Measurements from ENCODE around the gene P2RX4.
"Not testable (repeated sequence)": the region's sequence is repeated elsewhere in the genome, so short reads cannot be mapped to it uniquely, and the experiment has no call there.

The P2RX4 gene

DNA sequence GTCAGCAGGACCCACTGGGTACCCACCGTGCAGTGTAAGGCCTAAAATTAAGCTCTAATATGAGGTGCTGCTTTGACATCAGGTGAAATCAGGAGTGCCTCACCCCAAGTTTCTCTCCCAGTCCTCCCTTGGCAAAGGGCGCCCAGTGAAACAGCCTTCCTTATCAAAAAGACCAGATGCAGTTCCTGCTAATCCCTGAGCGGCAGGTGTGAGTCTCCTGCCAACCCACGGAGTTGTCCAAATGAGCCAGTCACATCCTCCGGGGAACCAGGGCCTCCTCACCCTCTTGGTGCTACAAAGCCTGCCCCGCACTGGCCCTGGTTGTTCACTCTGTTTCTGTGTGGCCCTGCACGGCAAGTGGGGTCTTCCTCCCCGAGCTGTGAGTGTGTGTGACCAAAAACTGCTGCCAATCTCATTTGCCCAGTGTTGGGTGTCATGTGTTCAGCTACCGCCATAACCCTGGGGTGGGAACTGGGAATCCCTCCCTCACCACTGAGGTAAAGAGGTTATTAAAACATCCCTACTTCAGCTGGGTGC, 20.2 kb upstream of the P2RX4 start:
- DNase-seq, result no peak

DNA sequence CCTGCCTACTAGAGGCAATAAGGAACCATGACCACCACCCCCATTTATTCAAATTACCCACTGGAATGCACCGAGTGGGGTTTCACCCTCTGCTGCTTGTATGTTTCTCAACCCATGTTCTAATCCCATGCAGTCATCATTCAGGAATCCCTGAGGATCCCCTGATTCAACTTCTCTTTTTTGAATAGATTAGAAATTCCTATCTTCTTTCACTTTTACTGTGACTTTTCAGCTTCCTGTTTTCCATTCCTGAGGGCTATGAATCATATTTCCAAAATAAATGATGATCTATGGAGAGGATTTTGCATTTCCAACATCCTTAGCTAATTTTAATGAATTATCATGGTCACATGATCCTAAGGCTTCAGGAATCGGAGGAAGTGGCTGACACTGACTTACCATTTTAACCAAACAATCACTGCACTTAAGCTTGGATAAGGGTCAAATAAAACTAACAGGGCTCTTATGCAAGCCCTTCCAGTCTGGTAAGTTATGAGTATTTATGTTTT, 19.4 kb upstream of the P2RX4 start:
- DNase-seq, result no peak

DNA sequence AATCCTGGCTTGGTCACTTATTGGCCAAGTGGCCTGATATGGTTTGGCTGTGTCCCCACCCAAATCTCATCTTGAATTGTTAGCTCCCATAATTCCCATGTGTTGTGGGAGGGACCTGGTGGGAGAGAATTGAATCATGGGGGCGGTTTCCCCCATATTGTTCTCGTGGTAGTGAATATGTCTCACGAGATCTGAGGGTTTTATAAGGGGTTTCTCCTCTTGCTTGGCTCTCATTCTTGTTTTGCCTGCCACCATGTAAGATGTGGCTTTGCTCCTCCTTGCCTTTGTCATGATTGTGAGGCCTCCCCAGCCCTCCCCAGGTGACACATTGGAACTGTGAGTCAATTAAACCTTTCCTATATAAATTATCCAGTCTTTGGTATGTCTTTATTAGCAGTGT, 18.8 kb upstream of the P2RX4 start:
- DNase-seq, result no peak

DNA sequence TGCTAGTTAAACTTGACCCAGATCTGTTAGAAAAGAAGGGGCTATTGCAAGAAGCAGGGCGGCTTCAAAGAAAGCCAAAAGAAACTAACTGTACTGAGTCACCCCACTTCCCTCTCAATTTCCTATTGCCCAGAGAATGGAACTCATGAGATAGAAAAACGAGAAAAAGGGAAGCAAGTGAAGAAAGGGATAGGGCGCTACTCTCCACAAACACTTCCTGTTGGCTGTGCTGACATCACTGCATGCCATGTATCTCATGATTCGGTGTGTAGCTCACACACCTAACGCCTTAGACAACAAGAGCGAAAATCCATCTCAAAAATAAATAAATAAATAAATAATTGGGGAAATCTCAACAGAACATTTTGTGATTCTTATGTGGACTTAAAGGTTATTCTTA, 13.0 kb upstream of the P2RX4 start:
- no peak for DNase-seq

DNA sequence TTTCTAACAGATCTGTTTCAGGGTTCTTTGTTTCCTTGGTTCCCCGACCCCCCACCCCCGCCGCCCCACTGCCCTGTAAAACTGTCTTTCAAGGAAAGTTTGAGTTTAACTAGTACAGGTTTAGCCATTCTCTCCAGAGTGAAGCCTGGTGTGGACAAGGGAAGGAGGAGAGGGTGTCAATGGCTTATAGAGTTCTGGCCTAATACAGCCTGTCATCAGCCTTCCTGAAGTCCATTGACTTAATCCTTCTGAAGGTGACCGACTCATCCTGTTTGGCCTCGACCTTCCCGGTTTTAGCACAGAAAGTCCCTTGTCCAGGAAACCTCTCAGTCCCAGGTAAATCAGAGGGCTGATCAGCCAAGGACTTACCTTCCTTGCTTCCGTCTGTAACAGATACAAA, 11.0 kb upstream of the P2RX4 start:
- DNase-seq, result no peak

DNA sequence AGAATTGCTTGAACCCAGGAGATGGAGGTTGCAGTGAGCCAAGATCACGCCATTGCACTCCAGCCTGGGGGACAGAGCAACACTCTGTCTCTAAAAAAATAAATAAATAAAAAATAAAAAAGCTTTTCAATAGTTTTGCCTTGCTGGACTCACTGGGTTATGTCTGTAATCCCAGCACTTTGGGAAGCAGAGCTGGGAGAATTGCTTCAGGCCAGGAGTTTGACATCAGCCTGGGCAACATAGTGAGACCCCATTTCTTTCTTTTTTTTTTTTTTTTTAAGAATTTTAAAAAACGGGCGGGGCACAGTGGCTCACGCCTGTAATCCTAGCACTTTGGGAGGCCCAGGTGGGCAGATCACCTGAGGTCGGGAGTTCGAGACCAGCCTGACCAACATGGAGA, 8.8 kb upstream of the P2RX4 start:
- not testable (repeated sequence) for DNase-seq

DNA sequence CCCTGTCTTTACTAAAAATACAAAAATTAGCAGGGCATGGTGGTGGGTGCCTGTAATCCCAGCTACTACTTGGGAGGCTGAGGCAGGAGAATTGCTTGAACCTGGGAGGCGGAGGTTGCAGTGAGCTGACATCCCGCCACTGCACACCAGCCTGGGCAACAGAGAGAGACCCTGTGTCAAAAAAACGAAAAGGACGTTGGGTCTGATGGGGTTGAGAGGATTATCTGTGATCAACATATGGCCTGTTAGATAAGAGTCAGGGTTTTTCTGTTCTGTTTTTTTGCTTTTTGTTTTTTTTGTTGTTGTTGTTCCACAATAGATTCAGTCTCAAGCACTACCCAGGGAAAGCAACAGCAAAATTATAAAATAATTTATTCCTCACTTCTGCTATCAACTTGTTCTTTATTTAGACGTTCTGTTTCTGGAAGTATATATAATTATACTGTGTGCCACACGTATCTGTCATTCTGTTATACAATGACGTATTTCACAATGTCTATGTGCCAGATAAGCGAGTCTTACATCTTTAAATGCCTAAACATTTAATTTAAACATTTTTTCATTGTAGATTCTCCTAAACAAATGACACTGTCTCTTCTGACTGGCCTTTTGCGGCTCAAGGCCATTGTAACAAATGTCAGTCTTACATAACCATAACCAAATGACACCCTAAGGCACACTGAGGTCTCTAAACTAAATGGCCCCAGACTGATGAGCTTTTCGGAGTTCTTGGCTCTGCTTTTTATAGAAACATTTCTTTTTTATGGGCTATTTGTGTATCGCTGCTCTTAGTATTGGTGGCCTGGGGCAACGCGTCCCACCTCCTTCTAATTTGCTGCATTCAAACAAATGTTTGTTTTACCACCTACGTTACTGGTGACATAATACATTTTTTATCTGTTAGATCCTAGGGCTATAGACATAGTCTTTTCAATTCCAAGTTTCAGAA, 7.2 kb upstream of the P2RX4 start:
- no peak for DNase-seq

DNA sequence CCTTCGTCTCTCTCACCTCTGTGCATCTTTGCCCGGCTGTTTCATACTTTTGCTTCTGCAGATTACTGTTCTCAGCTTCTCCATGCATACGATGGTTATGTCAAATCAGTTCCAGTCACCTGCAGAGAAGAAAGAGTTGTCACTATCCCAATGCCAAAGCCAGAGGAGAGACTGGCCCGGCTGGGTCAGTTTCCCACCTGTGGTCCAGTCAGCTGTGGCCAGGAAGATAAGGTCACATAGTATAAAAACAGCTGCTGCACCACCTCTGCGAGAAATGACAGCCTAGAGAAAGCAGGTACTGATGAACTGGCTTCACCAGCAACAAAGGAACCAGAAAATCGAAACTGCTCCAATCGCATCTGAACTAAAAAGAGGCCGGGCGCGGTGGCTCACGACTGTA, 6.4 kb upstream of the P2RX4 start:
- DNase-seq, result no peak

DNA sequence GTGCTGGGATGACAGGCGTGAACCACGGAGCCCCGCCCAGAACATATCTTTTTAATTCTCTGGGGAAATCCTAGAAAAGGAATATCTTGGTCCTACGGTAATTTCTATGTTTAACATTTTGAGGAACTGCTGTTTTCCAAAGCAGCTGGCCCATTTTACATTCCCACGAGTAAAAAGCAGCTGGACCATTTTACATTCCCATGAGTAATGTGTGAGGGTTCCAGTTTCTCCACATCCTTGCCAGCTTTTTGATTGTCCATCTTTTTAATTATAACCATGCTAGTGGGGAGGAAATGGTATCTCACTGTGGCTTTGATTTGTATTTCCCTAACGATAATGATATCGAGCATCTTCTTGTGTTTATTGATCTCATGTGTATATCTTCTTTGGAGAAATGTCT, 4.4 kb upstream of the P2RX4 start:
- DNase-seq, result no peak

DNA sequence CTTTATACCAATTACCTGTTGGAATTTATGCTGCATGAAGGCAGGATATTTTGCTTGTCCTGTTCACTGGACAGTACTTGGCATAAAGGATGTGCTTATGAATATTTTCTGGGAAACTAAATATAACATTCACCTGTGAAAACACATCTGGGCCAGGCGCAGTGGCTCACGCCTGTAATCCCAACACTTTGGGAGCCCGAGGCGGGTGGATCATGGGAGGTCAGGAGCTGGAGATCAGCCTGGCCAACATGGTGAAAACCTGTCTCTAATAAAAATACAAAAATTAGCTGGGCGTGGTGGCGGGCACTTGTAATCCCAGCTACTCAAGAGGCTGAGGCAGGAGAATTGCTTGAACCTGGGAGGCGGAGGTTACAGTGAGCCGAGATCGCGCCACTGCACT, 1.4 kb upstream of the P2RX4 start:
- DNase-seq, result not testable (repeated sequence)

DNA sequence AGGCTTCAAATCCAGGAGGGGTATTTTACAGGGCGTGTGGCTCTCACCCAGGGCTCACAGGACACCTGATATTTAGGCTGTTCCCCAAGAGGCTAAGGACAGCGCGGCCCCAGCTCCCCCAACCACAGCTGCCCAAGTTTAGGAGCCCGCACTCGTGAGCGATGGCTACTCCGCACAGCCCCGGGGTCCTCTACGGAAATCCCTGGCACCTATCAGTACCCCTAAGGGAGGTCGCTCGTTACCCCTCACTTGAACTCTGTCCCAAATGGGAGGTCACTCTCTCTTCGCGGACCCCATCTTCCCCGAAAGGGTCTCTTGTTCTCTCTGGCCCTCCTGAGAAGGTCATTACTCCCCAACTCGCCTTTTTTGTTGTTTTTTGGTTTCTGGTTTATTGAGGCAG, 708 bp upstream of the P2RX4 start:
- no peak for DNase-seq

DNA sequence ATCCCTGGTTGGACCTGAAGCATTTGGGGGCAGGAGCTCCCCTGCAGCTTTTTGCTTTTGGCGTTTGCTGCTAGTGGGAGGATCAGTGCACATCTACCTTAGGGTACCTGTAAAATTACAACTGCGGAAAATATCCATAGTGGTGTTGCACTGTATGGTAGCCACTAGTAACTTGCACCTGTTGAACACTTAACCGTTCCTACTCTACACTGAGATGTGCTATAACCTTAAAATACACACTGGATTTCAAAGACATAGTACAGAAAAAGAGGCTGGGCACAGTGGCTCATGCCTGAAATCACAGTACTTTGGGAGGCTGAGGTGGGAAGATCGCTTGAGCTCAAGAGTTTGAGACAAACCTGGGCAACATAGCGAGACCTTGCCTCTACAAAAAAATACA, 2.9 kb downstream of the P2RX4 start:
- no peak for DNase-seq

DNA sequence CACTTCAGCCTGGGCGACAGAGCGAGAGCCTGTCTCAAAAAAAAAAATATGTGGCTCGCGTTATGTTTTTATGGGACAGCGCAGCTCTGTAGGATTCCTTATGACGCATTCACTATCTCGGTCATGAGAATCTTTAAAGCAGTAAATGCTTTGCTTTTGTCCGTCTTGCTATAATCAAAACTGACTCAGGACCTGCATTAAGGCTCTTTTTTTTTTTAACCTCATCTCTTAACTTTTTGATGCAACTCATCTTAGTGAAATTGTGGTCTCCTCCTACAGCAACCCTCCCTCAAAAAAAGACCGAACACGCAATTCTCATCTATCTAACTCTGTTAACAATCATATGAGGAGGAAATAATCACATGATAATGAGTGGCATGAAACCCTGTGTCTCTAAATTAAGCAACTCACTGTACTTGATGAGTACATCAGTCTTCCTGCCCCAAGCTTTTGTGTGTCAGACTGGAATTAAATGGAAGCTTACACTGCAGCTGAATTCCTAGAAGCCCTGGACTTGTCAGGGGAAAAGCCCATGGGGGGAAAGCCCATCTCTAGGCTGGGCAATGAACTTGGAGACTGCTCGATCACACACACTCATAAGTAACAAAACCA, 4.3 kb downstream of the P2RX4 start:
- DNase-seq, result peak; percentile 48 to 58

DNA sequence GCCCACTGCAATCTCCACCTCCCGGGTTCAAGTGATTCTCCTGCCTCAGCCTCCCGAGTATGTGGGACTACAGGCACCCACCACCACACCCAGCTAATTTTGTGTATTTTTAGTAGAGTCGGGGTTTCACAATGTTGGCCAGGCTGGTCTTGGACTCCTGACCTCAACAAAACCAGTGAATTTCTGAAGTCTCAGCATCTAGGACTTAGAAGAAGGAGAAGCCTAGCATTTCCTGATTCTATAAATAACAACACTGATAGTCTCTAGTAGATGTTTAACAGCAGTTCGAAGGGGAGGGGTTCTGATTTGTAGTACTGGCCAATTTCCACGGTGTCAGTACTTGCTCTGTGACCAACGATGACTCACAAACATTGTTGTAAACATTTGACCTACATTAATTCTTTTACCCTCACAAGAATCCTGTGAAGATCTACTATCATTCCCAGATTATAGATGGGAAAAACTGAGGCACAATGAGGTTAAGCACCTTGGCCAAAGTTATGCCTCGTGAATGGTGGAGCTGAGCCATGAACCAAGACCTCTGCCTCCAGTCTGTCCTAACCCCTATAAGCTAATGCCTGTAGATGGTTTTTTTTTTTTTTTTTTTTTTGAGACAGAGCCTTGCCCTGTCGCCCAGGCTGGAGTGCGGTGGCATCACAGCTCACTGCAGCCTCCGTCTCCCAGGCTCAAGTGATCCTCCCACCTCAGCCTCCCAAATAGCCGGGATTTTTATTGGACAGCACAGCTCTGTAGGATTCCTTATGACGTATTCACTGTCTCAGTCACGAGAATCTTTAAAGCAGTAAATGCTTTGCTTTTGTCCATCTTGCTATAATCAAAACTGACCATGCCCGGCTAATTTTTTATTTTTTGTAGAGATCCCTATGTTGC, 5.2 kb downstream of the P2RX4 start:
- DNase-seq, result no peak

DNA sequence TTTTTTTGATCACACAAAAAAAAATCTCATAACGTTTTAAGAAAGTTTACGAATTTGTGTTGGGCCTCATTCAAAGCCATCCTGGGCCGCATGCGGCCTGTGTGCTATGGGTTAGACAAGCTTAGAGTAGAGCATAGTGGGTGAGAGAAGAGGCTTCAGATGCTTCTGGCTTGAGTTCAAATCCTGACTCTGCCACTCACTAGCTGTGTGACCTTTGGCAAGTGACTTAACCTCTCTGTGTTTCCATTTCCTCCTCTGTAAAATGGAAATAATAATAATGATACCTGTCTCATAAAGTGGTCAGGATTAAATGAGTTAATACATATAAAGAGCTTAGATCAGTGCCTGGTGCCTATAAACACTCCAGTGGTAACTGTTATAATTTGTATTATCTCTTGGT, 6.2 kb downstream of the P2RX4 start:
- DNase-seq, result no peak

DNA sequence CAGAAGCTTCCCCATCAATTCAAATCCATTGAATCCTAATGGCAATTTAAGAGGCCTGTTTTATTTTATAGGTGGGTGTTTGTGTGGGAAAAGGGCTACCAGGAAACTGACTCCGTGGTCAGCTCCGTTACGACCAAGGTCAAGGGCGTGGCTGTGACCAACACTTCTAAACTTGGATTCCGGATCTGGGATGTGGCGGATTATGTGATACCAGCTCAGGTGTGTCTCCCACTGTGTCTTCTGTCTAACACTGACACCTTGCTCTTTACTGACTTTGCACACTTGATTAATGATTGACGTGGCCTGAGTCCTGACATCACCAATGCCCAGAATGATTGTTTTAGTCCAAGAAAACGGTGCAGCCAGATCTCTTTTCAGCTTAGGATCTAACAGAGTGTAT, 7.1 kb downstream of the P2RX4 start:
- no peak for DNase-seq

DNA sequence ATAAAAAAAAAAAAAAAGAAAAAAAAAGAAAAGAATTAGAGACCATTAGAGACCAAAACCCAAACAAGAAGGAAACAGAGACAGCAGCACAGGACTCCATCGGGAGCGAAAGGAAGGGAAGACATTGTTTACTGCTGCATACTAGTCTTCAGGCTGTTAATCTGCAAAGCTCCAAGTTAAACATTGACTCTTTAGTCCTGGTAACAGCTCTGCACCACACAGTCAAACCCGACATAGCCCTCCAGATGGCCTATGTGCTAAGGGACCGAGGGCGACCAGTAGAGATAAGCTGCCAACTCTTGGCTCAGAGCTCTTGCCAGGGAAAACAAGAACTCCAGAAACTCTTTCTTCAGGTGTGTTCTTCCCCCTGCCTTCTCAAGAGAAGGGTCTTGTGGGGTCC, 7.8 kb downstream of the P2RX4 start:
- no peak for DNase-seq

DNA sequence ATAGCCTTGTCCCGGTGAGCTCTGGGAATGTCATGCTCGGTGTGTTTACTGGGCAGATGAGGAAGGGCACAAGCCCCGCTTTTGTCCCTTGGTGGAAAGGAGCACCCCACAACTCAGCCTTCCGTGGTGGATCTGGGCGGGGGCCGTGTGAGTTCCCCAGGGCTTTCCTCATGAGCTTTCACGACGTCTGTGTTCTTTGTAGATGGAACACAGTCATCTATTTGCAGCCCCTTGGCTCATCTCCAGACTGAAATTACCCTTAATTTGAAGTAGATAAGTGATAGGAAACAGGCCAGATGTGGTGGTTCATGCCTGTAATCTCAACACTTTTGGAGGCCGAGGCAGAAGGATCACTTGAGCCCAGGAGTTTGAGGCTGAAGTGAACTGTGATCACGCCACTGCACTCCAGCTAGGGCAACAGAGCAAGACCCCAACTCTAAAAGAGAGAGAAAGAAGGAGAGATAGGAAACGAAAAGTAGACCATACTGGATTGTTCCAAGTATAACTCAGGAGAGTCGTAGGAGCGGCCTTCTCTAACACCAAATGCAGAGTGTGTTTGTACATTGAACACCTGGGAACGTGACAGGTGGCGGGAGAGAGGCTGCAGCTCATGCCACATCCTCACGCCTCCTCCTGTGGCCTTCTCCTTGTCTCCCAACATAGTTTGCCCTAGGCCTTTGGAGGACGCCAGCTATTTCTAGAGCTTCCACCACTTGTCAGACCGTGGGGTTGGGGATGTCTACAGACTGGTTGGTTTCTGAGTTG, 8.8 kb downstream of the P2RX4 start:
- no peak for DNase-seq

DNA sequence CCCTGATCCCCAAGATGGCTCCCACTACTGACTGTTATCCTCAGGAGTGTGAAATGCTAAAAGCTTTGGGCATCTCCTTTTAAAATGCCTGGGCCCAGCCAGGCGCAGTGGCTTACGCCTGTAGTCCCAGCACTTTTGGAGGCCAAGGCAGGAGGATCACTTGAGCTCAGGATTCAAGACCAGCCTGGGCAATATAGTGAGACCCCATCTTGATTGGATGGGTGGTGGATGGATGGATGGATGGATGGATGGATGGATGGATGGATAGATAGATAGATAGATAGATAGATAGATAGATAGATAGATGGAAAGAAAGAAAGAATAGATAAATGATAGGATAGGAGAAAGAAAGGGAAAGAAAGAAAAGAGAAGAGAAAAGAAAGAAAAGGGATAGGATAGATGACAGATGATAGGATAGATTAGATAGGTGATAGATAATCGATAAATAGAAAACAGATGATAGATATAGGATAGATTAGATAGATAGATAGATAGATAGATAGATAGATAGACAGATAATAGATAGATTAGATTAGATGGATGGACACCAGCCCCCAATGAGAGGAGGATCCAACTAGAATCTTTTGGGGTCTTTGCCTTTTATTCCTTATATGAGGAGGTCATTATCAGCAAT, 9.5 kb downstream of the P2RX4 start:
- no peak for DNase-seq

DNA sequence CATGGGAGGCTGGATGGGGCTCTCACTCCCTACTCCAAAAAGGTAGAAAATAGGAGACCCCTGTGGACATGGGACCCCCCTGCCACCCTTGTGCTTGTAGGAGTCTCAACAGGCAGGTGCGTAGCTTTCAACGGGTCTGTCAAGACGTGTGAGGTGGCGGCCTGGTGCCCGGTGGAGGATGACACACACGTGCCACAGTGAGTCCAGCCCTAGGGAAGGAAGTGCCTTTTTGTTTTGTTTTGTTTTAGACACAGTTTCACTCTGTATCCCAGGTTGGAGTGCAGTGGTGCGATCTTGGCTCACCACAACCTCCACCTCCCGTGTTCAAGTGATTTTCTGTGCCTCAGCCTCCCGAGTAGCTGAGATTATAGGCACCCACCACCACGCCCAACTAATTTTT, 12.9 kb downstream of the P2RX4 start:
- no peak for DNase-seq
